ENCODE results near the gene HDAC5. TPM values are rescaled to one million over a fixed set of nuclear protein-coding genes. Genes with fewer than 3 reads are reported as not detected.
"Not testable (repeated sequence)": the region's sequence is repeated elsewhere in the genome, so short reads cannot be mapped to it uniquely, and the experiment has no call there.

The HDAC5 gene
- total RNA-seq, 1 donor from 2014 or later = 63.5 TPM

DNA sequence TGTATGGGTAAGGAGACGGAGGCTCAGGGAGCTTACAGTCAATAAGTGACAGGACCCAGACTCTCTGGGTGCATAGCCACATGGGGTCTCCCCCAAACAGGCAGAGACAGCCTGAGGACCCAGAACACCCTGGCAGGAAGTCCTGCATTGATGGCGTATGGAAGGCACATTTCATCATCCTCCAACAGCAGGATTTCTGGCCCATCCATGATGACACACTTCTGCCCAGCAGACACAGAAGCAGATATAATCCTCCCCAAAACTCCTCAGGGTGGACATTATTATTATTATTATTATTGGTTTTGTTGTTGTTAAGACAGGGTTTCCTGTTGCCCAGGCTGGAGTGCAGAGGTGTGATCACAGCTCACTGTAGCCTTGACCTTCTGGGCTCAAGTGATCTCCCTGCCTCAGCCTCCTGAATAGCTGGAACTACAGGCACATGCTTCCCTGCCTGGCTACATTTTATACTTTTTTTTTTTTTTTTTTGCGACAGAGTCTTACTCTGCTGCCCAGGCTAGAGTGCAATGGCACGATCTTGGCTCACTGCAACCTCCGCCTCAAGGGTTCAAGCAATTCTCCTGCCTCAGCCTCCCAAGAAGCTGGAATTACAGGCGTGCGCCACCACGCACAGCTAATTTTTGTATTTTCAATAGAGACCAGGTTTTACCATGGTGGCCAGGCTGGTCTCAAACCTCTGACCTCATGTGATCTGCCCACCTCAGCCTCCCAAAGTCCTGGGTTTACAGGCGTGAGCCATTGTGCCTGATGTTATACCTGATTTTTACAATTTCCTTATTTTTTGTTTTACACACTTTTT is 11.5 kb upstream of the HDAC5 start:
- intact Hi-C loops (cut with DNase I) = no loop called here
- DNase-seq (ENCODE audit: low spot score) (no peak), ATAC-seq (no peak)

DNA sequence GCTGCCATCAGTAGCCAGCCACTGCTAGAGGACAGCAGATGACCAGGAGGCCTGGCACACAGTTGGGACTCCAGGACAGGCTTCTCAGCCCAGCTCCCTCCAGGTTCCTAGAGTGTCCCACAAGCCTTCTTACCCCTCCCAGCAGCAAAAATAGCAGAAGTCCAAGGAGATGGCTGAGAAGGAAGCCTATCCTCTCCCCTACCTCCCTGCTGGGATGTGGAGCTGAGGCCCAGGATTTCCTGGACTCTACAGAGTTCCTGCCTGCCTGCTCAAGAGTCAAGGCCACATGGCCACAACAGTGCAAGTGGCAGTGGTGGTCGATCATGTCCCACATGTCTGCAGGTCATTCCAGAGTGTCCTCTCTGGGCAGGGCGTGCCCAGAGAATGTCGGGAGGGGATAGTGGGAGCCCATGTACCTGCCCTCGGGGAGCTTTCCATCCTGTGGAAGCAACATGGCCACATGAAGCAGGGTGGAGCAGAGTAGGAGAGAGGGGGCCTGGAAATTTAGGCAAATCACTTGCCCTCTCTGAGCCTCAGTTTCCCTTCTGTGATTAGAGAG is 10.6 kb upstream of the HDAC5 start:
- intact Hi-C loops (cut with DNase I) = no loop called here
- DNase-seq (ENCODE audit: low spot score) (no peak), ATAC-seq (no peak)

DNA sequence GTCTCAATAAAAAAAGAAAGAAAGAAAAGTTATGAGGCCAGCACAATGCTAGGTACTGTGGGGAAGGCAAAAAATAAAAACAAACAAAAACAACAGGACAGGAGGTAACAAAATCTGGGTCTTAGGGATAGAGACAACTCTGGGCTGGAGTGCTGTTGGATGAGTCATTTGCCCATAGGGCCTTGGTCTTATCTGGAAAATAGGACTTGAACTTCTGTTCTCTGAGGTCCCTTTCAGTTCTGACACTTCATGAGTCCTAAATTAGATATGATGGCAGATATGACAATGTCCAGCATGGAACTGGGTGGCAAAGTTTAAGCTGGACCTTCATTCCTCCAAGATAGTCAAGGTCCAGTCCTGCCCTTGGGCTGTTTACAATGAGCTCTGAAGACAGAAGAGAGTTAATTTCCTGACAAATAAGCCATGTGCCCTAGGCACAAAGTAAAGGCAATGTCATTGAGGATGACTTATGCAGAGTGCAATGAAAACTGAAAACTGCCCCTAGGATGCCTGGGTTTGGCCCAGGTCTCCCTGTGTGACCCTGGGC is 8.9 kb upstream of the HDAC5 start:
- intact Hi-C loops (cut with DNase I) = no loop called here
- DNase-seq (ENCODE audit: low spot score) (no peak), ATAC-seq (no peak)

DNA sequence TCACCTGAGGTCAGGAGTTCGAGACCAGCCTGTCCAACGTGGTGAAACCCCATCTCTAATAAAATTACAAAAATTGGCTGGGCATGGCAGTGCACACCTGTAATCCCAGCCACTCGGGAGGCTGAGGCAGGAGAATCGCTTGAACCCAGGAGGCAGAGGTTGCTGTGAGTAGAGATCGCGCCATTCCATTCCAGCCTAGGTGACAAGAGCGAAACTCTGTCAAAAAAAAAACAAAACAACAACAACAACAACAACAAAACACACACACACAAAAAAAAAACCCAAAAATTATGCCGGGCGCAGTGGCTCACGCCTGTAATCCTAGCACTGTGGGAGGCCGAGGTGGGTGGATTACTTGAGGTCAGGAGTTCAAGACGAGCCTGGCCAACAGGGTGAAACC is 7.9 kb upstream of the HDAC5 start:
- intact Hi-C loops (cut with DNase I); ATAC-seq; DNase-seq (ENCODE audit: low spot score): not testable (repeated sequence)

DNA sequence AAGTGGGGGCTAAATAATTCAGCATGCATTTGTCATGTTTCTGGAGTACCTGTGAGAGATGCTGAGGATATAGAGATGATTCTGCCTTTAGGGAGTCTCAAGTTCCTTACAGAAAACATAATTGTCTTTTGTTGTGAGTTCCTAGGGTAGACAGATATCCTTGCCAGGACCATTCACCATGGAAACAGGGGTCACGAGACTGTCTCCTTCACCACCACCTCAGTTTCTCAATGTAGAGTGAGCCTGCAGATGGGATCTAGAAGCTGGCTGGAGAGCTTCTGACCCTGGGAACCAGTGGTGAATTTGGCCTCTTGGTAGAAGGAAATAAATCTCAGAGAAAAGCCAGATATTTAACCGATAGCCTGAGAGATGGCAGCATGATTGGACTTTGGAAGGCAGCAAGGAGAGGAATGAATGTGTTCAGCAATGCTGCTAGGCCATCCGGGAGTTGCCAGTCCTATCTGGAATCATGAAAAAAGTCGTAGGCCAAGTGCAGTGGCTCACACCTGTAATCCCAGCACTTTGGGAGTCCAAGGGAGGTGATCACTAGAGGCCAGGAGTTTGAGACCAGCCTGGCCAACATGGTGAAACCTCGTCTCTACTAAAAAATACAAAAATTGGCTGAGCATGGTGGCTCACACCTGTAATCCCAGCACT is 7.4 kb upstream of the HDAC5 start:
- DNase-seq (ENCODE audit: low spot score) (no peak), ATAC-seq (no peak)
- intact Hi-C loops (cut with DNase I) = no loop called here

DNA sequence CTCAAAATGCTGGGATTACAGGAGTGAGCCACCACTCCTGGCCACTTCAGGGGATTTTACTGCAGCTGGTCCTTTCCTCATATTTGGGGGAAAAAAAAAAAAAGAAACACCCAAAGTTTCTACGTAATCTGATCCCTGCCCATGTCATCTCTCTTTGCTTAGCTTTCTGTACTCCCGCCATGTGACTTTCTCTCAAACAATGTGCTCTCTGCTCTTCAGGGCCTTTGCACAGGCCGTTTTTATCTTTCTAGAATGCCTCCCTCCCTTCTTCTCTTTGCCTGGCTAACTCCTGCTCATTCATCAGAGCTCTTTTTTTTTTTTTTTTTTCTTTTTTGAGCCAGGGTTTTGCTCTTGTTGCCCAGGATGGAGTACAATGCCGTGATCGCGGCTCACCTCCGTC is 4.9 kb upstream of the HDAC5 start:
- intact Hi-C loops (cut with DNase I) = no loop called here
- DNase-seq (ENCODE audit: low spot score) = no peak

DNA sequence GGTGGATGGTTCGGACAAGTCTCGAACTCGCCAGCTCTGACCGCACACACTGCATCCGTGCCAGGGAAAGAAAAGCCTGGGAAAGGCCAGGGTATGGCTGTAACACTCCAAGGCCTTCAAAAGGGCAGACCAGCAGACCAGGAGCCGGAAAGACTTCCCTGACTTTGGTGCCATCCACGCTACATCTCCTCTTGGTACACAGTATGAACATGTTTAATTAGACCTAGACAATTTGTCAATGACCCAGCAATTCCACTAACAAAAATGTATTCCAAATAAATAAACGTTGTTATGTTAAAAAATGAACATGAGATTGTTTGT is 637 bp upstream of the HDAC5 start:
- intact Hi-C loops (cut with DNase I) = no loop called here
- DNase-seq (ENCODE audit: low spot score) (no peak), ATAC-seq (no peak)

More for the DNA sequence above, 4.9 kb upstream of the HDAC5 start:
- ATAC-seq = no peak

DNA sequence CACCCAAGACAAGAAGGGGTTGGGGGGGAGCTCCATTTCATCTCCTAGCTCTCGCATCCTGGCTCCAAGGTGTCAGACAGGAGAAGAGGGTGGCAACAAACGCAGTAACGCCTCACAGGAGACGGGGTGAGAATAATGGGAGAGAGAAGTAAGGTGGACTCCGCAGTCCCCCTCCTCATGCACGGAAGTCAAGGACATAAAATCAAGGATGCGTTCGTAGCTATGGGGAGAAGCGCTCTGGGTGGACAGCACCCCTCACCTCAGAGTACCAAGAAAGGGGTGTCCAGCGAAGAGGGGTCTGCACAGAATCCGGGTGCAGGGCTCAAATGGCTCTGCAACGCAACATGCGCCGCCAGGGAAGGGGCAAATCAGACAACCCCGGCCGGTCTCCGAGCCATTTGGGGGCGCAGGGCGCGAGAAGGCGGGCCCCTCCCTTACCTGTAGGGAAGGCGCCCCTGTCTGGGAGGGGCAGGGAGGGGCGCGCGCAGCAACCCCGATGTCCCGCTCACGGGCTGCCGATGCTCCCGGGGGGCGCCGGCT is 555 bp downstream of the HDAC5 start:
- ATAC-seq (no peak), DNase-seq (ENCODE audit: low spot score) (no peak)
- intact Hi-C loops (cut with DNase I) = no loop called here

DNA sequence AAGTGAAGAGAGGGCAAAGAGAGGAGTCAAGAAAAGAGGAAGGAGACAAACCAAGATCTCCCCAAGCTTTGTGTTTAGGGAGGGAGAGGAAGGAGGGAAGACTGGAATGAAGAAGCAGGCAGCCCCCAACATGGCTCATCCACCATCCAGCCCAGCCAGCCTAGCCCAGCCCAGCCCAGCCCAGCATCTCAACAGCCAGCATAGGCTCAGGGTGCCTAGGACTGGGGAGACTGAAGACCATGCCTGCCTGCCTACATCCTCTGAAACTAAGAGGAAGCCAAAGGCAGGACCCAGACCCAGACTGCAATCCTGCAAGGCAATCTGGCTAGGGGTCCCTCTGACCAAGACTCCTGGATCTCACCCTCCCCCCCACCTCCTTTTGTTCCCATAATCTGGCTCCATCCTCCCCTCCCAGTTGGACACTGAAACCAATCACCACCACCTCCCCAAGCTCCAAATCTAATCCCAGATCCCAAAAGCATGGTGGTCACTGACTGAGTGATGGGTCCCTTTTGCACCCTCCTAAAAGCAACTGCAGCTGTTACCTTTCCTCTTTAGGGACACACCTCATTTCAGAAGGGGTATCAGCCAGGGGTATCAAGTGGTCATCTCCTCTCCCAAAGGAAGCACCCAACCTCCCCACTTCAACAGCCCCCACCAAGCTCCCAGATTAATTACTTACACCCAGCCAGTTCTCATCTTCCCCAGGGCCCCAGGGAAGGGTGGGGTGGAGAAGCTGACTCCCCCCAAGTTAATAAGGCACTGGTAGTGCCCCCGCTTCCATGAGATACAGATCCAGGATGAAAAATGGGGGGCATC is 1.2 kb downstream of the HDAC5 start:
- DNase-seq (ENCODE audit: low spot score) (no peak), ATAC-seq (no peak)
- intact Hi-C loops (cut with DNase I) = no loop called here

DNA sequence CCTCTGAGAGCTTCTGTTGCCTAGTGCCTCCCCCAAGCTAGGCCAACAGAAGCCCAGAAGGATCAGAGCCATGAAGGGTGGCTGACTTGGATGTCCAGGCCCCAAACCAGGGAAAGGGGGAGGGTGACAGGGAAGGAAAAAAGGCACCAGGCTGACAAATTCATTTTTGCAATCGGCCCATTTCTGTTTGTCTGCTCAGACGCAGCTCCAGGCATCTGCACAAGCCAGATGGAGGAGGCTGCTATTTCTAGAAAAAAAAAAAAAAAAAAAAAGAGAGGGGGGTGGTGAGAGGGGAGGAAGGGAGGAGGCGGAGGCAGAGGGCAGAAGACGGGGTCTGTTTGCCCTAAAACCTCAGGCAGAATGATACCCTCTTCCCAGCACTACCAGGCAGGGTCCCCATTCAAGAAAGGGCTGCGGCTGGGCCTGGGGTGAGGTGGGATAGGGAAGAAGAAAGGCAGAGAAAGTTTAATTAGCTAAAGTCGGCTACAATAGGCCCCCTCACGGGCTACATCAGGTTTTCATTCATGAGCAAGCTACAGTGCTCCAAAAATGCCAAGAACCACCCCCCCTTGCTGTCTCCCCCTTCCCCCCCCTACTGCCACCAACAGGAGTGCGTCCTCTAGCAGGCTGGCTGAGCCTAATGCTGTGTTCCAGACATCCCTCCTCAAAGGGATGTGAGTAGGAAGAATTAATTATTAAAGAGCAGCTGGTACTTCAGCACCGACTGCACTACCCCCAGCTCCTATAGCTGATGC is 2.4 kb downstream of the HDAC5 start:
- DNase-seq (ENCODE audit: low spot score) = no peak
- ATAC-seq = no peak
- intact Hi-C loops (cut with DNase I) = no loop called here

DNA sequence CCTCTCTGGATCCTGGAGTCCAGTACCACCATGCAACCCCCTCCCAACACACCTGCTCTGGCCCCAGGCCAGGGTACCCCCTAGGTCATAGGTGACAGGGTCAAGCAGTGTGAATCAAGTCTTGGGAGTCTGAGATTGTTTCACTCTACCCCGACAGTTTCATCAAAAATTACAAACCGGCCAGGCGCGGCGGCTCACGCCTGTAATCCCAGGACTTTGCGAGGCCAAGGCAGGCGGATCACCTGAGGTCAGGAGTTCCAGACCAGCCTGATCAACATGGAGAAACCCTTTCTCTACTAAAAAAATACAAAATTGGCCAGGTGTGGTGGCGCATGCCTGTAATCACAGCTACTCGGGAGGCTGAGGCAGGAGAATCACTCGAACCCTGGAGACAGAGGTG is 3.2 kb downstream of the HDAC5 start:
- intact Hi-C loops (cut with DNase I); DNase-seq (ENCODE audit: low spot score); ATAC-seq: not testable (repeated sequence)

DNA sequence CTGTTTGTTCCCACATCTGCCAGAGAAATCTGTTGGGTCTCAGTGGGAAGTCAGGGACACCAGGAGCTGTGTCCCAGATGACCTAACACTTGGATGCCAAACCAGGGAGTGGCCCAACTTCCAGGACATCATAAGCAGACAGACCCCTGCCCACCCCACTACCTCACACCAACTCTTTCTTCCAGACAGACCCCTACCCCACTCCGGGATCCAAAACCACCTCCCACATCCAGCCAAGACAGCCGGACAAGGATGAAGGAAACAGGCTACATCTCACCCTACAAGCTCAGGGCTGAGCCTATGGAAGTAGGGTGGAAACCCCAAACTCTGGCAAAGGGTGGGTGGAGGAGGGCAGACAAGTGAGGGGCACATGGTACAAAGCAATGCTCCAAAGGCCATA is 3.6 kb downstream of the HDAC5 start:
- ATAC-seq (no peak), DNase-seq (ENCODE audit: low spot score) (no peak)
- intact Hi-C loops (cut with DNase I) = no loop called here

DNA sequence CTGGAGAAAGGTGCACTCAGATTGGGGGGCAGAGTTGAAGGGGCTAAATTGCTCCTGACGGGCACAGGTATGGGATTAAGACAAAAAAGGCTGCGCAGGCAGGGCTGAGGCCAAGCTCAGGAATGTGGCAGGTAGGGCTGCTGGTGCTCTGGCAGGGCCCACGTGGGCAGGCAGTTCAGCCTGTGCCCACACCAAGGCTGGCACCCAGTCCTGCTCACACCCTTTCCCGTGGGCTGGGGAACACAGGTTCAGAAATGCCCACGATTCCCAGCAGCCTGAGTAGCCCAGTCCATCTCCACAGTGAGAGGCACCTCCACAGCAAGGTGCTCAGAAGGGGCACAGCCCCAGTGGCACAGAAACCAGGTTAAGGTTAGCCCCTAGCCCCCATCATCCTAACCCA is 4.4 kb downstream of the HDAC5 start:
- DNase-seq (ENCODE audit: low spot score) (no peak), ATAC-seq (no peak)
- intact Hi-C loops (cut with DNase I) = no loop called here

DNA sequence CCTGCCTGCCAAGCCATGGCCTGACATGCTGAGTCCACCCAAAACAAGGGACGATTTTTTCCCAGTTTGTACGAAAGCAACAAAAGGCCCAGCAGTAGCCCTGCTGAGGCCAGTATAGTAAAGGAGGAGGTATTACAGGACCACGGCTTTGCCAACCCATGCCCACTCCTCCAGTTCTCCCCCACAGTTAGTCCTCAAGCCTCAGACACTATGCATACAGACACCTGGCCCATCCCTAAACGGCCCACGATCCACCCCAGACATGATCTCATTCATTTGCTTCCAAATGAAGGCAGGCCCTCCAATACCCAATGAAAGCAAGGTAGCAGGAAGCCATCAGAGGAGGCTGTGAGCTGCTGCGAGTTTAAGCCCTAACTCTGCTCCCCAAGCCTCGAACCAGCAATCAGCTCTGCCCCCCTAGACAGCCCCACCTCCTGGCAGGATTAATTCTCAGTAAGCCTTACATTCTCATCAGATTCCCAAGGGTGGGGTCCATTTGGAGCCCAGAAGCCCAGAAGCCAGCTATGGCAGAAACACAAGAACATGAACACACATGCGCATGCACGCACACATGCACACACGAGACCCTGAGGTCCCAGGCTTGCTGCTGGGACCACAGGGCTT is 4.9 kb downstream of the HDAC5 start:
- ATAC-seq = no peak
- intact Hi-C loops (cut with DNase I) = no loop called here
- no peak for DNase-seq (ENCODE audit: low spot score)

DNA sequence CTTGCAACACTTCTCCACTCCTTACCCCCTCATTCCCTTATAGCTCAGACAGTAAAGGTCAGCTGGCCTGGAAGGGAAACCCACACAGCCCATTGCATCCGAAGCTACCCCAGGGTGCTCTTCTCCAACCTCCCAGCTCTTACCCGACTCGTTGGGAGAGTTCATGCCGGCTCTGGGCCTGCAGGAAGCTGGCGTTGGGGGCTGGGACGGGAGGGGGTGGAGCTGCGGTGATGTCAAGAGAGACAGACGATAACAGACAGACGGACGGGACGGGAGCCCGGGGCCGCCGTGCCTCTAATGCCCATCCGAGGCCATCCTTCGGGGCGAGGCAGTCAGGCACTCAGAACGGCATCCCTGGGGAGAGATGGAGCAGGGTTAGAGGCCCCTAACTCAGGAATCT is 6.1 kb downstream of the HDAC5 start:
- DNase-seq (ENCODE audit: low spot score) (no peak), ATAC-seq (no peak)
- intact Hi-C loops (cut with DNase I) = no loop called here

DNA sequence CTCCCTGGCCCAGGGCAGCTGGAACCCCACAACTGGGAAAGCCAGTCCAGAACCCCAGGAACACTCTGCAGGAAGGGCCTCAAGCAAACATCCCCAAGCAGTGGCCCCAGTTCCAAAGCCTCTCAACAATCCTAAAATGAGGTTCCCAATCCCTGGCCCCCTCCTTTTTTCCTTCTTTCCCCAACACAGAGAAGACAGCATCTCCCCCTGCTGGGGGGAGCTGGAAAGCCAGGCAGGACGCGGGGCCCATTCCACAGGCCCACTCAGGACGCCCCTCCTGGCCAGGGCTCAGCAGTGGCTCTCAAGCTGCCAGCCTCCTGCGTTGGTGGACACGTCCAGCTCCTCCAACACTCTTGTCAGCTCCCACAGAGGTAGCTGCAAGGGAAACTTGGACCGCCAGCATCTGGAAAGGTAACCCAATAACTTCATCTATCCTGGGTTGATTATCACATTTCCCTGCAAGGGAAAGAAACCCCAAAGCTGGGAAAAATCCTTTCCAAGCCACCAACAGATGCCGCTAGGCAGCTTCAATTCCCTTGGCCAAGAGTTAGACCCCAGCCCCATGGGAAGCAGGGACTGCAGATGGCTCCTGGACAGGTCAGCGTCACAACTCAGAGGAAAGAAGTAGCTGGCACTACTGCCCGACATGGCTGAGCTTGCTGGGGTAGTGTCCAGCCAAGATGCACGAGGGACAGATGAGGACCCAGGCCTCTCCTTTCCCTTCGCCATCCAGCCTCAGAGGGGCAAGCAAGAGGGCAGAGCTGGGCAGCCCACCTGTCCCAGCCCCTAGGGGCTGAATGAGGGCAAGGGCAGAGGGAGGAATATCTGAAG is 7.6 kb downstream of the HDAC5 start:
- DNase-seq (ENCODE audit: low spot score) (no peak), ATAC-seq (no peak)
- intact Hi-C loops (cut with DNase I) = no loop called here
